ENCODE measurements around the gene MOB3B.

MOB3B gene

GRCh38 chr9:27391040-27391895 is 138.3 kb downstream of the MOB3B start:
- ATAC-seq = peak; percentile 51; the same call in 2 of the 3 replicates
- TF ChIP-seq ZFP3 (CRISPR knock-in tag; IDR thresholded peaks at IDR 0.05) (no peak), POU6F1 (CRISPR knock-in tag; IDR thresholded peaks at IDR 0.05; ENCODE audit: borderline replicate concordance, low read depth) (no peak), ZC3H10 (CRISPR knock-in tag; IDR thresholded peaks at IDR 0.05) (no peak), ZFP30 (CRISPR knock-in tag; IDR thresholded peaks at IDR 0.05) (no peak), ISL1 (CRISPR knock-in tag; IDR thresholded peaks at IDR 0.05) (no peak), ZNF70 (CRISPR knock-in tag; IDR thresholded peaks at IDR 0.05) (no peak), CSRNP3 (CRISPR knock-in tag; IDR thresholded peaks at IDR 0.05) (no peak), CREB5 (CRISPR knock-in tag; IDR thresholded peaks at IDR 0.05; ENCODE audit: low read depth) (no peak), OSR1 (CRISPR knock-in tag; IDR thresholded peaks at IDR 0.05) (no peak), BACH2 (CRISPR knock-in tag; IDR thresholded peaks at IDR 0.05; ENCODE audit: borderline replicate concordance) (no peak)

GRCh38 chr9:27388150-27388549 is 141.5 kb downstream of the MOB3B start:
- TF ChIP-seq ZC3H10 (CRISPR knock-in tag; IDR thresholded peaks at IDR 0.05) (no peak), TSHZ2 (CRISPR knock-in tag; IDR thresholded peaks at IDR 0.05) (no peak), OSR1 (CRISPR knock-in tag; IDR thresholded peaks at IDR 0.05) (no peak)
- no peak for ATAC-seq

- ATAC-seq = peak; percentile 19; the same call in 1 of the 3 replicates
These were observed 141.9 kb downstream of the MOB3B start for GRCh38 chr9:27387722-27388121.

More at GRCh38 chr9:27387722-27388121, 141.9 kb downstream of the MOB3B start:
- TF ChIP-seq ZFP3 (CRISPR knock-in tag; IDR thresholded peaks at IDR 0.05) (no peak), ZC3H10 (CRISPR knock-in tag; IDR thresholded peaks at IDR 0.05) (no peak), GLIS3 (CRISPR knock-in tag; IDR thresholded peaks at IDR 0.05) (no peak), TOX (CRISPR knock-in tag; IDR thresholded peaks at IDR 0.05; ENCODE audit: borderline replicate concordance) (no peak), CREB5 (CRISPR knock-in tag; IDR thresholded peaks at IDR 0.05; ENCODE audit: low read depth) (no peak), CSDC2 (CRISPR knock-in tag; IDR thresholded peaks at IDR 0.05) (no peak), PATZ1 (CRISPR knock-in tag; IDR thresholded peaks at IDR 0.05; ENCODE audit: borderline replicate concordance) (no peak), ESRRG (CRISPR knock-in tag; IDR thresholded peaks at IDR 0.05) (no peak), TCF4 (CRISPR knock-in tag; IDR thresholded peaks at IDR 0.05; ENCODE audit: borderline replicate concordance) (no peak), RARB (CRISPR knock-in tag; IDR thresholded peaks at IDR 0.05) (no peak), PPARA (CRISPR knock-in tag; IDR thresholded peaks at IDR 0.05; ENCODE audit: borderline replicate concordance) (no peak)

Data from SK-N-SH treated with all-trans-retinoic acid at 6 μM for 48 hours (cell line).